IMR-90 (cell line): ENCODE results near the gene CELA3A. TPM values are rescaled to one million over a fixed set of nuclear protein-coding genes. Genes with fewer than 3 reads are reported as not detected.

Experiments used
- ATAC-seq: fragments of 200-7000 bp; cut with Tn5 transposase; 2 replicates; pipeline ENCODE4 v1.9.1; 2020; ENCODE audit warnings: low read depth, mild to moderate bottlenecking, moderate library complexity
- BruUV-seq: library from RNA; stranded (reverse); fragments of 400-500 nt; replicated peaks from 2 replicates; lab custom pipeline; 2021; lab: Mats Ljungman, UMichigan
- CTCF ChIA-PET: fragments of 300-600 bp; formaldehyde crosslinking; extraction: SDS; loops from one replicate; lab custom pipeline; 2021; ENCODE audit warnings: antibody characterized with exemption; lab: Yijun Ruan, JAX
- POLR2A ChIA-PET: fragments of 300-600 bp; sonication (Branson Sonifier 250); formaldehyde crosslinking; loops from one replicate; lab custom pipeline; 2022; ENCODE audit warnings: antibody characterized with exemption; ENCODE audit not compliant: unreplicated experiment; lab: Charles Lee
- DNase-seq: peaks from one replicate; pipeline ENCODE4 v3.0.0; 2013
- H2AFZ ChIP-seq: replicated peaks from 2 replicates; pipeline ENCODE3; 2013; ENCODE audit warnings: low read length, mild to moderate bottlenecking; ENCODE audit not compliant: poor library complexity
- H2AK5ac ChIP-seq: 2 replicates; pipeline ENCODE4 v1.6.1; 2013; ENCODE audit warnings: low read depth, low read length, inconsistent platforms
- H2AK9ac ChIP-seq: replicated peaks from 2 replicates; pipeline ENCODE3; 2013; ENCODE audit warnings: mild to moderate bottlenecking, low read depth, low read length, moderate library complexity; ENCODE audit not compliant: poor library complexity
- H2BK120ac ChIP-seq: 2 replicates; pipeline ENCODE4 v1.6.1; 2013; ENCODE audit warnings: low read depth, low read length, inconsistent platforms
- H2BK15ac ChIP-seq: 3 replicates; pipeline ENCODE4 v1.6.1; 2013; ENCODE audit warnings: low read depth, low read length, inconsistent platforms
- H2BK20ac ChIP-seq: 2 replicates; pipeline ENCODE4 v1.6.1; 2013; ENCODE audit warnings: low read depth, mild to moderate bottlenecking, inconsistent platforms, low read length, moderate library complexity
- H2BK5ac ChIP-seq: 2 replicates; pipeline ENCODE4 v1.6.1; 2013; ENCODE audit warnings: mild to moderate bottlenecking, low read depth, low read length, inconsistent platforms; ENCODE audit not compliant: poor library complexity, severe bottlenecking
- H3K14ac ChIP-seq: replicated peaks from 2 replicates; pipeline ENCODE4 v1.6.1; 2013; ENCODE audit warnings: low read depth, low read length, inconsistent platforms
- H3K18ac ChIP-seq: 2 replicates; pipeline ENCODE4 v1.6.1; 2013; ENCODE audit warnings: low read depth, low read length, control low read depth
- H3K23ac ChIP-seq: 2 replicates; pipeline ENCODE4 v1.6.1; 2013; ENCODE audit warnings: low read depth, low read length, inconsistent platforms
- H3K27ac ChIP-seq: 2 replicates; pipeline ENCODE4 v1.5.1; 2013; ENCODE audit warnings: mild to moderate bottlenecking, control low read depth, low read length; ENCODE audit not compliant: insufficient read depth
- H3K27me3 ChIP-seq: 2 replicates; pipeline ENCODE4 v1.6.1; 2013; ENCODE audit warnings: low read length; ENCODE audit not compliant: control insufficient read depth, insufficient read depth
- H3K36me3 ChIP-seq: 2 replicates; pipeline ENCODE4 v1.6.1; 2013; ENCODE audit warnings: low read length, mixed read lengths; ENCODE audit not compliant: control insufficient read depth, insufficient read depth
- H3K4ac ChIP-seq: 2 replicates; pipeline ENCODE4 v1.6.1; 2013; ENCODE audit warnings: low read depth, low read length, inconsistent platforms
- H3K4me1 ChIP-seq: 2 replicates; pipeline ENCODE4 v1.6.1; 2013; ENCODE audit warnings: low read length, mixed read lengths; ENCODE audit not compliant: control insufficient read depth, insufficient read depth
- H3K4me2 ChIP-seq: 2 replicates; pipeline ENCODE4 v1.6.1; 2013; ENCODE audit warnings: low read depth, mild to moderate bottlenecking, control low read depth, low read length, moderate library complexity
- H3K4me3 ChIP-seq: 2 replicates; pipeline ENCODE4 v1.5.1; 2013; ENCODE audit warnings: low read depth, mild to moderate bottlenecking, control low read depth, low read length, moderate library complexity; ENCODE audit not compliant: insufficient read depth
- H3K56ac ChIP-seq: 2 replicates; pipeline ENCODE4 v1.6.1; 2013; ENCODE audit warnings: low read length, inconsistent platforms; ENCODE audit not compliant: insufficient read depth; ENCODE audit errors: extremely low read depth
- H3K79me1 ChIP-seq, 2 experiments: 2 replicates each; pipeline ENCODE4 v1.6.1; 2013; ENCODE audit warnings: low read length in 2 of 2, inconsistent platforms in 1 of 2, low read depth in 1 of 2
- H3K9ac ChIP-seq: 2 replicates; pipeline ENCODE4 v1.6.1; 2013; ENCODE audit warnings: low read depth, low read length, control low read depth
- H3K9me1 ChIP-seq: 2 replicates; pipeline ENCODE4 v1.6.1; 2013; ENCODE audit warnings: low read length, inconsistent platforms; ENCODE audit not compliant: insufficient read depth
- H3K9me3 ChIP-seq: 2 replicates; pipeline ENCODE4 v1.6.1; 2013; ENCODE audit warnings: low read length; ENCODE audit not compliant: control insufficient read depth, insufficient read depth
- H4K20me1 ChIP-seq: 2 replicates; pipeline ENCODE4 v1.6.1; 2013; ENCODE audit warnings: low read length, inconsistent platforms; ENCODE audit not compliant: insufficient read depth
- H4K5ac ChIP-seq: 2 replicates; pipeline ENCODE4 v1.6.1; 2013; ENCODE audit warnings: mild to moderate bottlenecking, low read depth, low read length, control low read depth
- H4K8ac ChIP-seq, 2 experiments: 2 replicates each; pipeline ENCODE4 v1.6.1; 2013; ENCODE audit warnings: low read depth in 2 of 2, low read length in 2 of 2, control low read depth in 1 of 2, inconsistent platforms in 1 of 2
- H4K91ac ChIP-seq: 2 replicates; pipeline ENCODE4 v1.6.1; 2013; ENCODE audit warnings: low read depth, low read length, inconsistent platforms; ENCODE audit not compliant: insufficient read depth
- BHLHE40 ChIP-seq: fragments of 150-350 bp; IDR thresholded peaks from 2 replicates; pipeline ENCODE4 v1.6.1; 2016; ENCODE audit warnings: mild to moderate bottlenecking, low read depth, low read length
- CEBPB ChIP-seq: IDR thresholded peaks from 2 replicates; pipeline ENCODE4 v1.6.1; 2012; ENCODE audit warnings: low read depth, low read length, improper control_type of control experiment
- CHD1 ChIP-seq: IDR thresholded peaks from 2 replicates; pipeline ENCODE4 v1.6.1; 2012; ENCODE audit warnings: low read depth, low read length, improper control_type of control experiment
- CTCF ChIP-seq: conservative IDR thresholded peaks from 2 replicates; pipeline ENCODE4 v1.5.1; 2012; ENCODE audit warnings: mild to moderate bottlenecking, low read depth, low read length, improper control_type of control experiment
- ELK1 ChIP-seq: fragments of 150-350 bp; IDR thresholded peaks from 2 replicates; pipeline ENCODE4 v1.6.1; 2016; ENCODE audit warnings: low read depth, mild to moderate bottlenecking, low read length, moderate library complexity, borderline replicate concordance
- FOS ChIP-seq: fragments of 150-350 bp; IDR thresholded peaks from 2 replicates; pipeline ENCODE4 v1.6.1; 2016; ENCODE audit warnings: low read depth, low read length
- MAFK ChIP-seq: IDR thresholded peaks from 2 replicates; pipeline ENCODE4 v1.6.1; 2012; ENCODE audit warnings: low read depth, low read length, improper control_type of control experiment
- MAZ ChIP-seq: IDR thresholded peaks from 2 replicates; pipeline ENCODE4 v1.6.1; 2012; ENCODE audit warnings: low read depth, mild to moderate bottlenecking, low read length, improper control_type of control experiment, moderate library complexity, borderline replicate concordance
- MXI1 ChIP-seq: IDR thresholded peaks from 2 replicates; pipeline ENCODE4 v1.6.1; 2012; ENCODE audit warnings: low read depth, mild to moderate bottlenecking, low read length, moderate library complexity, borderline replicate concordance
- NFE2L2 ChIP-seq: fragments of 150-350 bp; IDR thresholded peaks from 2 replicates; pipeline ENCODE4 v1.6.1; 2016; ENCODE audit warnings: low read depth, mild to moderate bottlenecking, low read length
- POLR2A ChIP-seq: IDR thresholded peaks from 2 replicates; pipeline ENCODE4 v1.6.1; 2012; ENCODE audit warnings: mild to moderate bottlenecking, low read depth, low read length
- RAD21 ChIP-seq: IDR thresholded peaks from 2 replicates; pipeline ENCODE4 v1.6.1; 2012; ENCODE audit warnings: low read length, improper control_type of control experiment
- RCOR1 ChIP-seq: IDR thresholded peaks from 2 replicates; pipeline ENCODE4 v1.6.1; 2012; ENCODE audit warnings: mild to moderate bottlenecking, low read length, improper control_type of control experiment; ENCODE audit not compliant: insufficient replicate concordance
- RFX5 ChIP-seq: IDR thresholded peaks from 2 replicates; pipeline ENCODE4 v1.8.0; 2012; ENCODE audit warnings: low read depth, mild to moderate bottlenecking, low read length, moderate library complexity
- SMC3 ChIP-seq: fragments of 150-350 bp; IDR thresholded peaks from 2 replicates; pipeline ENCODE4 v1.6.1; 2016; ENCODE audit warnings: low read depth, mild to moderate bottlenecking, antibody characterized with exemption, low read length, moderate library complexity
- USF2 ChIP-seq: fragments of 150-350 bp; IDR thresholded peaks from 2 replicates; pipeline ENCODE4 v1.6.1; 2017; ENCODE audit warnings: mild to moderate bottlenecking, antibody characterized with exemption, low read length, low read depth
- WGBS, 2 experiments: methylation state at CpG; one replicate each; pipeline versions ENCODE4 v1.1.5 to v1.1.7; 2013; ENCODE audit warnings: missing lambda C conversion rate in 2 of 2; ENCODE audit not compliant: insufficient read length in 1 of 2; ENCODE audit errors: extremely low coverage in 2 of 2; 5-methylcytosine and 5-hydroxymethylcytosine counted together
- dilution Hi-C: fragments of 300-500 bp; cut with HindIII; formaldehyde crosslinking; loops from one replicate; pipeline ENCODE4 v1.14.3; 2018; ENCODE audit warnings: low sequenced_read_pairs; ENCODE audit not compliant: unreplicated experiment
- in situ Hi-C: fragments of 300-500 bp; cut with MboI; formaldehyde crosslinking; loops from 3 replicates; pipeline ENCODE4 v1.14.3; 2019; ENCODE audit warnings: low sequenced_read_pairs, inconsistent platforms, mixed read lengths
- intact Hi-C: fragments of 100-400 bp; cut with micrococcal nuclease; formaldehyde crosslinking; loops from 2 replicates; pipeline ENCODE4 v1.10.0; 2022
- polyA plus RNA-seq, 3 experiments: library from polyadenylated mRNA; depleted of rRNA; stranded (reverse); fragments of >200 nt; gene quantifications; 2 replicates each; pipeline ENCODE4 v1.2.3, GENCODE V29; 2012; ENCODE audit warnings: low replicate concordance in 1 of 3
- total RNA-seq: library from RNA; depleted of rRNA; stranded (reverse); fragments of >200 nt; gene quantifications from 2 replicates; pipeline ENCODE4 v1.2.3, GENCODE V29; 2012

The CELA3A gene
- total and polyA plus RNA-seq, 2 of the 4 experiments (the other 2 are of a cell fraction), result not detected

- Histone ChIP-seq H2AK5ac (no peak overlapping the region), H3K9ac (no peak overlapping the region), H3K36me3 (0 out of 2 replicates have a peak, but pooled peaks cover 1% of the 10 kb centered on the region), H3K27me3 (no peaks in the 10 kb centered on the region), H3K4me1 (0 out of 2 replicates have a peak, but pooled peaks cover 1% of the 10 kb centered on the region), H3K27ac (no peak overlapping the region), H2AK9ac (no peak overlapping the region), H3K9me3 (no peaks in the 10 kb centered on the region), H2AFZ (no peak overlapping the region), H4K91ac (no peak overlapping the region), H3K9me1 (no peaks in the 10 kb centered on the region), H4K20me1 (peaks cover 6% of the 10 kb centered on the region; the same call in 1 of the 2 replicates), H3K79me1 (peaks cover 0 to 10% of the 10 kb centered on the region in 2 experiments; a peak in 3 of 4 replicates), H3K4me3 (no peak overlapping the region), H2BK20ac (no peak overlapping the region), H2BK5ac (no peak overlapping the region), H3K14ac (no peak overlapping the region), H4K5ac (no peak overlapping the region), H3K23ac (no peak overlapping the region), H2BK15ac (no peak overlapping the region), H3K4ac (no peak overlapping the region), H3K56ac (no peak overlapping the region), H3K4me2 (no peak overlapping the region), H3K18ac (no peak overlapping the region), H4K8ac (no peak overlapping the region), H2BK120ac (no peak overlapping the region)
- no peak for TF ChIP-seq RAD21
- TF ChIP-seq RCOR1, result no peak
- TF ChIP-seq FOS, result no peak
- TF ChIP-seq CHD1, result no peak
- TF ChIP-seq CTCF, result no peak
- TF ChIP-seq BHLHE40, result no peak
- no peak for TF ChIP-seq ELK1
- no peak for TF ChIP-seq MAFK
- no peak for TF ChIP-seq CEBPB
- no peak for TF ChIP-seq SMC3
- TF ChIP-seq MAZ, result no peak
- no peak for TF ChIP-seq POLR2A
- no peak for TF ChIP-seq NFE2L2
- TF ChIP-seq USF2, result no peak
- no peak for TF ChIP-seq RFX5
- no peak for TF ChIP-seq MXI1
- ChIA-PET POLR2A (no interaction called here), CTCF (no interaction called here)
- intact Hi-C loops, result no loop called here
- dilution Hi-C loops, result no loop called here
- WGBS, 2 experiments, result 85% methylated on average over 2 of the region's 3 CpGs; no CpG with 5 or more reads in 1 of the 2 experiments
- ATAC-seq (no peak), DNase-seq (no peak)
- BruUV-seq, result no TSS peak
- in situ Hi-C loops, result no loop called here
These were observed 29.0 kb downstream of the CELA3A start for GRCh38 chr1:22030473-22030872.
